ENCODE data around the gene HS3ST2.
A peak's percentile ranks its signal among the peaks of the same experiment; 100 is the strongest.

Gene HS3ST2

DNA sequence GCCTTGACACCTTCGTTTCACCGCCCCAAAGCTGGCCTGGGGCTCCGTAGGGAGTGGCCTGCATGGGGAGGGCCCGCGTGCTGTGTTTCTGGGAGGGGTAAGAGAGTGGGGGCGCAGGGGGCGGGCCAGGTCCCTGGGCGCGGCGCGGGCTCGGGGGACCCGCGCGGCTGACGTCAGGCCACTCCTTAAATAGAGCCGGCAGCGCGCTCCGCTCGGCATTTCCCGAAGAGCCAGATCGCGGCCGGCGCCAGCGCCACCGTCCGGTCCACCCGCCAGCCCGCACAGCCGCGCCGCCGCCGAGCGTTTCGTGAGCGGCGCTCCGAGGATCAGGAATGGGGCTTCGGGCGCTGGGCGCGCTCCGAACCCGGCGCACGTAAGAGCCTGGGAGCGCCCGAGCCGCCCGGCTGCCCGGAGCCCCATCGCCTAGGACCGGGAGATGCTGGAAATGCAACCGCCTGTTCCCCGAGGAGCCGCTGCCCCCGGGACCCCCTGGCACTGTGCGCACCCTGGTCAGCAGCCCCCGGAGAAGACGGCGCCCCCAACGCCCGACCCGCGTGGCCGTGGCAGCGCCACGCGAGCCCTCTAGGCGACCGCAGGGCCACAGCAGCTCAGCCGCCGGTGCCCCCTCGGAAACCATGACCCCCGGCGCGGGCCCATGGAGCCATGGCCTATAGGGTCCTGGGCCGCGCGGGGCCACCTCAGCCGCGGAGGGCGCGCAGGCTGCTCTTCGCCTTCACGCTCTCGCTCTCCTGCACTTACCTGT is at the start of gene HS3ST2:
Gene HS3ST2, plus strand, starts transcription at position 215 of the 763 bp plus-strand sequence. Its CDS starts 449 bp downstream, at position 664.
- peak; percentile 5 for DNase-seq

GRCh38 chr16:22764662-22765327 is 49.2 kb upstream of the HS3ST2 start:
- no peak for DNase-seq

GRCh38 chr16:22765479-22765878 is 48.5 kb upstream of the HS3ST2 start:
- no peak for DNase-seq

GRCh38 chr16:22770866-22771265 is 43.1 kb upstream of the HS3ST2 start:
- no peak for DNase-seq

DNA sequence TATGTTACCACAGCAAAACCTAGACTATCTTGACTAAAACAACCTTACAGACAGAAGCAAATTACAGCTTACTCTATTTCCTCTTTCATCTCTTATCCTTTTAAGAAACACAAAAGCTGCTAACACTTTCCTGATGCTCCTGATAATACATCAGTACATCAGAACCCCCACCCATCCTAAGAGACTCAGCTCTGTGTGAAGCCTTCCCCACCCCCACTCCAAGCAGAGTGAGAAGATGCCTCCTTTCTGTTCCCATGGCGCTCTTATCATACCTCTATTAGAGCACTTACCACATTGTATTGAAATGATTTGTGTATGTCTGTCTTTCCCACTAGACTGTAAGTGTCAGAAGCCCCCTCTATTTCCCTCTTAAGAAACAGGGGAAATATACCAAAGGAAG is 42.4 kb upstream of the HS3ST2 start:
- no peak for DNase-seq

- DNase-seq: no peak
Observed at GRCh38 chr16:22775220-22775922, 38.6 kb upstream of the HS3ST2 start.

GRCh38 chr16:22781480-22781879 is 32.5 kb upstream of the HS3ST2 start:
- no peak for DNase-seq

- no peak for DNase-seq
Observed at GRCh38 chr16:22782314-22782713, 31.6 kb upstream of the HS3ST2 start.

DNA sequence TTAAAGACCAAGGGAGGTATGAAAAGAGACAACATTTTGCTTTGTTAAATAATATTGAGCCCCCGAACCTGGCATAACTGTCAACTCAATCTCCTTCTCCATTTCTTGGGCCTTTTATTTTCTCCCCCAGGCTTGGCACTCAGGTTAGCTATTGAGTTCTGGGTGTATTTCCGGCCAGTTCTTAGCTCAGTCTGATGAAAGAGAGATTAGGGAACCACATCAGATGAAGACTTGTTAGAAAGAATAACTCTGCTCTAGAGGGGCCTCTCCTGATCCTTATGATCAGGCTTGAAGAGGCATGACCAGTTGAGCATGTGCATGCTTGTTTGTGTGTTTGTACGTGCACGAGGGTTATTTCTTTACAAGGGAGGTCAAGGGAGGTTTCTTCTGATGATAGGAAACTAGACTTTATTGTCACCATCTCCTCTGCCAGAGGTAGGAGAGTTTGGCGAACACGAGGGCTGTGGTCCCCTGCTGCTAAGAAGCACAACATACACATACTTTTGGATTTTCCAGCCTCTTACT is 29.2 kb upstream of the HS3ST2 start:
- no peak for DNase-seq

DNA sequence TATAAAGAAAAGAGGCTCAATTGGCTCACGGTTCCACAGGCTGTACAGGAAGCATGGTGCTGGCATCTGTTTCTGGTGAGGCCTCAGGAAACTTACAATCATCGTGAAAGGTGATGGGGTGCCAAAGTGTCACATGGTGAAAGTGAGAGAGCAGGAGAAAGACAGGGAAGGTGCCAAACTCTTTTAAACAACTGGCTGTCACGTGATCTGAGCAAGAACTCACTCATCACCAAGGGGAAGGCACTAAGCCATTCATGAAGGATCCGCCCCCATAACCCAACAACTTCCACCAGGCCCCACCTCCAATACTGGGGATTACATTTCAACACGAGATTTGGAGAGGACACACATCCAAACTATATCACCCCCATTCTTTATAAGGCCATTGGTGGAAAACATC is 28.4 kb upstream of the HS3ST2 start:
- DNase-seq: no peak

GRCh38 chr16:22786284-22786683 is 27.7 kb upstream of the HS3ST2 start:
- no peak for DNase-seq

GRCh38 chr16:22786691-22787090 is 27.3 kb upstream of the HS3ST2 start:
- DNase-seq: peak; percentile 1

DNA sequence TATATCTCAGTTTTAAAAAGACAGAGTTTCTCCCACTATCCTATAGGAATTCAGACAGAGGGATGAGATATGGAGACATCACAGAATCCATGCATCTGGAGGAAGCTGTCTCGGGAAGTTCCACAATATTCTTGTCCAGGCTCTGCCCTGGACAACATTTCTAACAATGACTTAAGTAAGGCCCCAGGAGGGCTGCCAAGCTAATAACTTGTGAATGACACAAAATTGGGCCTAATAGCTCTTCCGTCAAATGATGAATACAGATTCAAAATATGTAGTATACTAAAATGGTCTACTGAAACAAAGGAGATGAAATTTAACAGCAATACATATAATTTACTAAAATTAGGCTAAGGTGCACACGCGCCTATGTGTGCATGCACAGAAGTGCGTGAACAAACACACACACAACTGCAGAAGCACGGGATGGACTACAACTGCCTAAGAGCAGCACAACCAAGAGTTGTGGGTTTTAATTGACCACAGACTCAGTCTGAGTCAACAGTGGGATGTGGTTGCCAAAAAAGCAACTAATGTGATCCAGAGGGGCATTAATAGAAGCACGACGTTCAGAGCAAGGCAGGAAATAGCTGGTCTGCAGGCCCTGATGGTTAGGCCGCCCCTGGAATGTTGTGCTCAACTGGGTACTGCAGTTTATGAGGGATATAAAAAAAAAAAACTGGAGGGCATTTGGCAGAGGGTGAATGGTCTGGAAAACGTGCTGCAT is 26.3 kb upstream of the HS3ST2 start:
- DNase-seq: peak; percentile 93

- no peak for DNase-seq
Observed at GRCh38 chr16:22788193-22788530, 25.8 kb upstream of the HS3ST2 start.

DNA sequence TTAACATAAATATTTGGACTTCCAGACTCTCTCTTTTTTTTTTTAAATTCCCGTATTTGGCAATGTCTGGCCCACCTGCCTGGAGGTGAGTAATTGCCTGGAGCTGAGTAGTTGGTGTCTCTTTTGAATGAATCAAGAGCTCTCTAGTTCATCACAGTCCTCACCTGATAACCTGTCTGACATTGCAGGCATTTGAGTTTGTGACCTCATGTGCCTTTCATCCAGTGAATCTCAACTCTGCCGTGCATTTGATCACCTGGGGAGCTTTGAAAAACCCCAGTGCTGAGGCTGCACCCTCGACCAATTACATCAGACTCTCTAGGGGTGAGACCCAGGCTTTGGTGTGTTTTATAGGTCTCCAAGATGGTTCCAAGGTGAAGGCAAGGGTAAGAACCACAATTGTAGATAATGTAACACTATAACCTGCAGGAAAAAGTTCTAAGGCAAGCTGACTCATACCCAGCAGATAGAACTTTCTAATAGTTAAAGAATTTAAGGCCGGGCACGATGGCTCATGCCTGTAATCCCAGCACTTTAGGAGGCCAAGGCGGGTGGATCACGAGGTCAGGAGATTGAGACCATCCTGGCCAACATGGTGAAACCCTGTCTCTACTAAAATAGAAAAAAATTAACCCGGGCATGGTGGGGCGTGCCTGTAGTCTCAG is 24.5 kb upstream of the HS3ST2 start:
- DNase-seq: no peak

GRCh38 chr16:22797551-22797950 is 16.4 kb upstream of the HS3ST2 start:
- DNase-seq: no peak

DNA sequence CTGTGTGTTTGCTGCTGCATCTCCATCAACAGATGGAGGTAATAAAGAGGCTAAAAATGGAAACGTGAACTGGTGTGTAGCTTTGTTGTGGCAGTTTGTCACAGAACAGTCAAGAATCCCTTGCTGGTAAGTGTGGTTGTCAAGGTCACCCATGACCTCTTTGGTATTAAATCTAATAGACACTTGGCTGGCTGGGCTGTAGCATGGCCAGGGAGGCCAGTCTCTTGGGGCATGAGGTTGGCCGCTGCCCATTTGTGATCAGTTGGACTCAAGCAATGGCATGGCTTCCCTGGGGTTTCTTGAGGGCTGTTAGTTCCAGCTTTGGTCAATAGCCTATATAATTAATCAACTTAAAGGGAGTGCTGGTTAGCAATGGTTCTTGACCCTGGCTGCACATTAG is 14.8 kb upstream of the HS3ST2 start:
- no peak for DNase-seq

GRCh38 chr16:22804893-22805292 is 9.1 kb upstream of the HS3ST2 start:
- DNase-seq: no peak

- DNase-seq: no peak
Observed at GRCh38 chr16:22805326-22805725, 8.6 kb upstream of the HS3ST2 start.

GRCh38 chr16:22806811-22807210 is 7.2 kb upstream of the HS3ST2 start:
- DNase-seq: no peak

GRCh38 chr16:22810226-22810625 is 3.7 kb upstream of the HS3ST2 start:
- no peak for DNase-seq

DNA sequence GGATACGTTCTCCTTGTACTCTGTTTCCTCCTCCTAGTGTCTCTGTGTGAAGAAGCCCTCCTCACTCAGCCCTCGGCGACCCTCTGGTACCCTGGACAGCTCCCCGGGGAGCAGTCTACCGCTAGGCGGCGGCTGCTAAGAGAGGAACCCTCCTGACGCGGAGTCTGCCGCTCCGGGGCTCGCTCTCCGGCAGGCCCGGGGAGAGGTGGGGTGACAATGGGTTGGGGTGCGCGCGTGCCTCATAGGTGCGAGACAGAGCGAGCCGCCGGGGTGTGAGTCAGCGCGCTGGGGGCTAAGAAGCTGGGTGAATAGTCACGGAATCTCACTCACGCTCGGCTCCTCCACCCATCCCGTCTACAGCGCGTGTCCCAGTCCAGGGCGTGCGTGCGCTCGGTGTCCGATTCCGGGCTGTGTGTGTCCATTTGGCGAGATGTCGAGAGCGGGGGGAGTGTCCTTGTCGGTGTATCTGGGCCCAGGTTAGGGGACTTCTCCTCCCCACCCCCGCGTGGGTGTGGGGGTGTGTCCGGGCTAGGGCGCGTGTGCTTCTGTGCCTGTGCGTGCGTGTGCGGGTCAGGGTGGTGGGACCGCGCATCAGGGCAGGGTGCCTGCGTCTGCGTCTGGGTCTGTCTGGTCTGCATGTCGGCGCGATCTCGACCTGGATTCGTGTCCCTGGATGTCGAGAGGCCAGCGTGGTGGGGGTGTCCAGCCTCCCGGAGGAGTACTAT is 577 bp upstream of the HS3ST2 start:
- DNase-seq: peak; percentile 43
